GM19395 (cell line): ENCODE results near the gene FCN2.
A peak's percentile ranks its signal among the peaks of the same experiment; 100 is the strongest.

ENCODE experiments used
- ATAC-seq: cut with Tn5 transposase; IDR thresholded peaks from one replicate; pipeline ENCODE4 v1.9.1; 2021; ENCODE audit warnings: mild to moderate bottlenecking, moderate library complexity; ENCODE audit not compliant: unreplicated experiment

FCN2 gene

GRCh38 chr9:134929193-134930158 lies 48.9 kb downstream of the FCN2 start:
- peak; percentile 18 for ATAC-seq

- peak; percentile 57 for ATAC-seq
Observed at GRCh38 chr9:134930398-134930797, 49.8 kb downstream of the FCN2 start.

GRCh38 chr9:134932171-134932570 lies 51.6 kb downstream of the FCN2 start:
- no peak for ATAC-seq

GRCh38 chr9:134932606-134933005 lies 52.0 kb downstream of the FCN2 start:
- ATAC-seq: no peak

GRCh38 chr9:134933076-134933659 lies 52.6 kb downstream of the FCN2 start:
- ATAC-seq: no peak

GRCh38 chr9:134935056-134935640 lies 54.5 kb downstream of the FCN2 start:
- no peak for ATAC-seq

- ATAC-seq: no peak
Observed at GRCh38 chr9:134935701-134936345, 55.2 kb downstream of the FCN2 start.

GRCh38 chr9:134936346-134937163 lies 55.9 kb downstream of the FCN2 start:
- peak; percentile 55 for ATAC-seq
